Gastroesophageal sphincter (tissue), 4 donors: Measurements from ENCODE around the gene IFITM5. TPM values are rescaled to one million over a fixed set of nuclear protein-coding genes. Genes with fewer than 3 reads are reported as not detected.
A peak's percentile ranks its signal among the peaks of the same experiment; 100 is the strongest.

ENCODE experiments used
- ATAC-seq: fragments of 150-250 bp; one replicate; pipeline ENCODE4 v1.9.1; 2016; ENCODE audit warnings: mild to moderate bottlenecking, moderate library complexity
- H3K27ac ChIP-seq, 4 donors: fragments of 200-600 bp; sonication (generic) in 3 of 4; 1 replicate in 3 of 4; 2 replicates in 1 of 4; pipeline ENCODE4 v1.5.1; 2016 to 2019
- H3K27me3 ChIP-seq: fragments of 200-600 bp; sonication (generic); one replicate; pipeline ENCODE4 v1.5.1; 2019
- H3K36me3 ChIP-seq, 2 donors: fragments of 200-600 bp; sonication (generic); one replicate each; pipeline ENCODE4 v1.5.1; 2019; ENCODE audit warnings: control low read depth in 1 of 2
- H3K4me1 ChIP-seq, 3 donors: fragments of 200-600 bp; sonication (generic); 1 replicate in 2 of 3; 2 replicates in 1 of 3; pipeline ENCODE4 v1.5.1; 2016 to 2019; ENCODE audit warnings: control low read depth in 2 of 3
- H3K4me3 ChIP-seq, 2 donors: fragments of 200-600 bp; sonication (generic); one replicate each; pipeline ENCODE4 v1.5.1; 2019; ENCODE audit warnings: mild to moderate bottlenecking in 1 of 2, moderate library complexity in 1 of 2
- H3K9me3 ChIP-seq, 3 donors: fragments of 200-600 bp; sonication (generic); one replicate each; pipeline ENCODE4 v1.5.1; 2017 to 2019; ENCODE audit warnings: control low read depth in 2 of 3
- CTCF ChIP-seq, 4 experiments: fragments of 200-600 bp in 2 of 4; fragments of 450-650 bp in 2 of 4; sonication (generic) in 1 of 4; IDR thresholded peaks; one replicate each; pipeline ENCODE4 v1.5.1; 2017 to 2019; ENCODE audit warnings: antibody characterized with exemption in 4 of 4, mild to moderate bottlenecking in 2 of 4, moderate library complexity in 2 of 4
- EP300 ChIP-seq: sonication (generic); formaldehyde crosslinking; IDR thresholded peaks from one replicate; pipeline ENCODE4 v1.6.1; 2017; ENCODE audit warnings: antibody characterized with exemption, mild to moderate bottlenecking
- POLR2A ChIP-seq, 2 donors: fragments of 450-650 bp; IDR thresholded peaks; one replicate each; pipeline ENCODE4 v1.6.1; 2017; ENCODE audit warnings: antibody characterized with exemption in 2 of 2, mild to moderate bottlenecking in 2 of 2, moderate library complexity in 1 of 2
- POLR2AphosphoS5 ChIP-seq: sonication (generic); formaldehyde crosslinking; IDR thresholded peaks from one replicate; pipeline ENCODE4 v1.6.1; 2017; ENCODE audit warnings: antibody characterized with exemption
- WGBS, 2 donors: methylation state at CpG; one replicate each; pipeline ENCODE4 v1.1.5; 2018; ENCODE audit warnings: low coverage in 1 of 2; 5-methylcytosine and 5-hydroxymethylcytosine counted together
- small RNA-seq, 4 donors: library from RNA; depleted of rRNA; stranded (forward); fragments of <200 nt; gene quantifications; one replicate each; pipeline ENCODE3, GENCODE V24; 2016
- total RNA-seq, 4 donors: library from RNA; depleted of rRNA; stranded (reverse); fragments of >200 nt; gene quantifications; one replicate each; pipeline ENCODE4 v1.1.0, GENCODE V29; 2016

IFITM5 gene
- total RNA-seq, 4 donors from 2014 or later = not detected

- WGBS, 2 donors = 65 to 67% methylated on average over 9 to 10 of the region's 10 CpGs
- ATAC-seq = peak; percentile 73
- H3K4me1 ChIP-seq = no peaks in the 10 kb centered on the region
- no peaks in the 10 kb centered on the region for H3K9me3 ChIP-seq
- no peak overlapping the region for H3K4me3 ChIP-seq
- no peaks in the 10 kb centered on the region for H3K27me3 ChIP-seq
- peaks cover 8 to 82% of the 10 kb centered on the region in 2 donors for H3K36me3 ChIP-seq
- H3K27ac ChIP-seq = no peak overlapping the region
- TF ChIP-seq POLR2AphosphoS5 (no peak), CTCF (IDR thresholded peaks at IDR 0.05) (peak in 3 of 4 experiments; percentile 53 to 73 (median 65))
Measured at GRCh38 chr11:250740-251299, 48.5 kb downstream of the IFITM5 start.

- no peak for TF ChIP-seq EP300
- TF ChIP-seq CTCF (IDR thresholded peaks at IDR 0.05) = no peak
- no peak for TF ChIP-seq POLR2AphosphoS5
- WGBS, 2 donors = 76 to 86% methylated on average over 1 to 3 of the region's 5 CpGs
- Histone ChIP-seq H3K4me3 (no peak overlapping the region), H3K36me3 (peaks cover 8 to 88% of the 10 kb centered on the region in 2 donors), H3K9me3 (no peaks in the 10 kb centered on the region), H3K27me3 (no peaks in the 10 kb centered on the region), H3K27ac (no peak overlapping the region), H3K4me1 (no peaks in the 10 kb centered on the region)
- ATAC-seq = no peak
Measured at GRCh38 chr11:250274-250673, 49.1 kb downstream of the IFITM5 start.

- TF ChIP-seq POLR2AphosphoS5 = no peak
- TF ChIP-seq POLR2A (IDR thresholded peaks at IDR 0.05) = no peak
- TF ChIP-seq CTCF (IDR thresholded peaks at IDR 0.05) = no peak
- peaks cover 8 to 100% of the 10 kb centered on the region in 2 donors for H3K36me3 ChIP-seq
- no peaks in the 10 kb centered on the region for H3K27me3 ChIP-seq
- H3K4me3 ChIP-seq = no peak overlapping the region
- H3K4me1 ChIP-seq = no peaks in the 10 kb centered on the region
- no peaks in the 10 kb centered on the region for H3K9me3 ChIP-seq
- WGBS, 2 donors = 84% methylated on average over 6 to 7 of the region's 8 CpGs
- ATAC-seq = no peak
- no peak overlapping the region for H3K27ac ChIP-seq
Measured at GRCh38 chr11:249062-249461, 50.3 kb downstream of the IFITM5 start.

Small RNAs within 50 kb of the gene (small RNA-seq; reads per million reads assigned to genes)
- gene AC136475.6 = 0 reads per million in 4 donors

Other genes with a start within 250 kb of the IFITM5 start
- gene SCGB1C1, start 106.4 kb downstream of the IFITM5 start, total RNA-seq = not detected
- gene BET1L, start 92.1 kb downstream of the IFITM5 start, total RNA-seq = 10 to 100 TPM; 25.3 to 39.4 (median 27.6) TPM
- gene RIC8A, start 91.8 kb downstream of the IFITM5 start, total RNA-seq = 100 to 1,000 TPM in 3 of 4 donors, 10 to 100 TPM in 1; 78.2 to 169 (median 135) TPM
- gene SIRT3, start 63.2 kb downstream of the IFITM5 start, total RNA-seq = 10 to 100 TPM; 12.7 to 24.1 (median 17.3) TPM
- gene PSMD13, start 62.5 kb downstream of the IFITM5 start, total RNA-seq = 100 to 1,000 TPM in 1 of 4 donors, 10 to 100 TPM in 3; 85.8 to 114 (median 93.5) TPM
- gene NLRP6, start 21.1 kb downstream of the IFITM5 start, total RNA-seq = 1 to 10 TPM in 1 of 4 donors, under 1 TPM in 1, not detected in 2; 0.23 to 1.9 TPM
- 10 to 100 TPM in 2 of 4 donors, 1 to 10 TPM in 2; 8.5 to 35.3 (median 15.5) TPM for gene PGGHG, start 10.4 kb downstream of the IFITM5 start, total RNA-seq
- gene IFITM2, start 8.3 kb upstream of the IFITM5 start, total RNA-seq = 100 to 1,000 TPM in 3 of 4 donors, 10 to 100 TPM in 1; 89.3 to 183 (median 126) TPM
- gene IFITM1, start 14.5 kb upstream of the IFITM5 start, total RNA-seq = 100 to 1,000 TPM in 3 of 4 donors, 10 to 100 TPM in 1; 29.9 to 138 (median 112) TPM
- 100 to 1,000 TPM; 219 to 467 (median 305) TPM for gene IFITM3, start 21.3 kb upstream of the IFITM5 start, total RNA-seq
- 10 to 100 TPM in 1 of 4 donors, 1 to 10 TPM in 3; 3.2 to 10.6 (median 4.8) TPM for gene B4GALNT4, start 70.0 kb upstream of the IFITM5 start, total RNA-seq
- 10 to 100 TPM in 1 of 4 donors, 1 to 10 TPM in 2, under 1 TPM in 1; 0.67 to 14.3 (median 2.3) TPM for gene PKP3, start 94.7 kb upstream of the IFITM5 start, total RNA-seq
- gene SIGIRR, start 115.5 kb upstream of the IFITM5 start, total RNA-seq = 10 to 100 TPM; 37.4 to 49.5 (median 44.8) TPM
- gene ANO9, start 142.5 kb upstream of the IFITM5 start, total RNA-seq = under 1 TPM in 3 of 4 donors, not detected in 1; 0.22 to 0.94 (median 0.47) TPM
- 10 to 100 TPM; 23.4 to 55.9 (median 43.1) TPM for gene PTDSS2, start 150.8 kb upstream of the IFITM5 start, total RNA-seq
- 100 to 1,000 TPM; 243 to 354 (median 264) TPM for gene RNH1, start 207.7 kb upstream of the IFITM5 start, total RNA-seq
- 10 to 100 TPM; 41.1 to 68.0 (median 53.8) TPM for gene HRAS, start 236.1 kb upstream of the IFITM5 start, total RNA-seq
- gene LRRC56, start 238.0 kb upstream of the IFITM5 start, total RNA-seq = under 1 TPM in 3 of 4 donors, not detected in 1; 0.13 to 0.69 (median 0.20) TPM